ENCODE results near the gene CERS4.

The CERS4 gene

DNA sequence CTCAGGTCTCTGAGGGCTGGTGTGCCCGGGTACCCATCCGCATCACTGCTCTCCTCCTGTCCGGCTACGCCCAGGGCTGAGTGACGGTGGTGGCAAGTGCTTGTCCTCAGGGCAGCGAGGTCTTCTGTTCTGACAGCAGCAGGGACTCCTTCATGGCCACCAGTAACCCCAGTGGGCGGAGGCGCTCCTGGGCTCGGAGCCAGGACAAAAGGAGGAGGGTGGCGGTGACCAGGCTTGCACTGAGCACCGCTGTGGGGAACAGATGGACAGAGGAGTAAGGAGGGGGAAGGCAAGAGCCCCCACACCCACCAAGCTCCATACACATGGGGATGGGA, 93.2 kb downstream of the CERS4 start:
- H3K36me3 ChIP-seq, result no peaks in the 10 kb centered on the region
- H3K27me3 ChIP-seq, result peaks cover 4% of the 10 kb centered on the region
- H3K27ac ChIP-seq, result no peak overlapping the region
- TF ChIP-seq, protein P1, sequence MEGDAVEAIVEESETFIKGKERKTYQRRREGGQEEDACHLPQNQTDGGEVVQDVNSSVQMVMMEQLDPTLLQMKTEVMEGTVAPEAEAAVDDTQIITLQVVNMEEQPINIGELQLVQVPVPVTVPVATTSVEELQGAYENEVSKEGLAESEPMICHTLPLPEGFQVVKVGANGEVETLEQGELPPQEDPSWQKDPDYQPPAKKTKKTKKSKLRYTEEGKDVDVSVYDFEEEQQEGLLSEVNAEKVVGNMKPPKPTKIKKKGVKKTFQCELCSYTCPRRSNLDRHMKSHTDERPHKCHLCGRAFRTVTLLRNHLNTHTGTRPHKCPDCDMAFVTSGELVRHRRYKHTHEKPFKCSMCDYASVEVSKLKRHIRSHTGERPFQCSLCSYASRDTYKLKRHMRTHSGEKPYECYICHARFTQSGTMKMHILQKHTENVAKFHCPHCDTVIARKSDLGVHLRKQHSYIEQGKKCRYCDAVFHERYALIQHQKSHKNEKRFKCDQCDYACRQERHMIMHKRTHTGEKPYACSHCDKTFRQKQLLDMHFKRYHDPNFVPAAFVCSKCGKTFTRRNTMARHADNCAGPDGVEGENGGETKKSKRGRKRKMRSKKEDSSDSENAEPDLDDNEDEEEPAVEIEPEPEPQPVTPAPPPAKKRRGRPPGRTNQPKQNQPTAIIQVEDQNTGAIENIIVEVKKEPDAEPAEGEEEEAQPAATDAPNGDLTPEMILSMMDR (IDR thresholded peaks at IDR 0.05), result no peak
- H3K4me1 ChIP-seq (ENCODE audit: control insufficient read depth in 1 of 2, insufficient read depth in 1 of 2, low read depth in 1 of 2, low read length in 1 of 2), result no peaks in the 10 kb centered on the region
- no peaks in the 10 kb centered on the region for H3K9me3 ChIP-seq
- H3K4me3 ChIP-seq (ENCODE audit: low read depth in 1 of 2, low read length in 1 of 2), result no peak overlapping the region

DNA sequence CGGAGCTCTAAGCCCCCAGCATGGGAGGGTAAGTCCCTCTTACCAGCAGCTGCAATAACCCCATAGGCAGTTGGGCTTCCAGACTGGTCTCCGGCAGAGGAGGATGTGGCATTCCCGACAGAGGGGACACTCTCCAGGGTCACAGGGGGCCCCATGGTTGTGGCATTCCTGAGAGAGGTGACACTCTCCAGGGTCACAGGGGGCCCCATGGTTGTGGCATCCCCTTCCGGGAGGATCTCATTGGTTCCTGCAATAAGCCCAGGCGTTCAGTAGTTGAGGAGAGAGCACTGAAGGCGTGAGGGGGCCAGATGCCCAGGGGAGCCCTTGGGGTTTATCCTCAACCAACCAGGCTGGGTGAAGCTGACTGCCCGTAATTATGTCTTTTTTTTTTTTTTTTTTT, 93.6 kb downstream of the CERS4 start:
- TF ChIP-seq, protein P1 (IDR thresholded peaks at IDR 0.05), result no peak
- Histone ChIP-seq H3K27ac (no peak overlapping the region), H3K27me3 (peaks cover 8% of the 10 kb centered on the region), H3K4me1 (ENCODE audit: control insufficient read depth in 1 of 2, insufficient read depth in 1 of 2, low read depth in 1 of 2, low read length in 1 of 2) (peaks cover under 1 to 2% of the 10 kb centered on the region in 2 experiments), H3K4me3 (ENCODE audit: low read depth in 1 of 2, low read length in 1 of 2) (no peak overlapping the region), H3K9me3 (no peaks in the 10 kb centered on the region), H3K36me3 (no peaks in the 10 kb centered on the region)

DNA sequence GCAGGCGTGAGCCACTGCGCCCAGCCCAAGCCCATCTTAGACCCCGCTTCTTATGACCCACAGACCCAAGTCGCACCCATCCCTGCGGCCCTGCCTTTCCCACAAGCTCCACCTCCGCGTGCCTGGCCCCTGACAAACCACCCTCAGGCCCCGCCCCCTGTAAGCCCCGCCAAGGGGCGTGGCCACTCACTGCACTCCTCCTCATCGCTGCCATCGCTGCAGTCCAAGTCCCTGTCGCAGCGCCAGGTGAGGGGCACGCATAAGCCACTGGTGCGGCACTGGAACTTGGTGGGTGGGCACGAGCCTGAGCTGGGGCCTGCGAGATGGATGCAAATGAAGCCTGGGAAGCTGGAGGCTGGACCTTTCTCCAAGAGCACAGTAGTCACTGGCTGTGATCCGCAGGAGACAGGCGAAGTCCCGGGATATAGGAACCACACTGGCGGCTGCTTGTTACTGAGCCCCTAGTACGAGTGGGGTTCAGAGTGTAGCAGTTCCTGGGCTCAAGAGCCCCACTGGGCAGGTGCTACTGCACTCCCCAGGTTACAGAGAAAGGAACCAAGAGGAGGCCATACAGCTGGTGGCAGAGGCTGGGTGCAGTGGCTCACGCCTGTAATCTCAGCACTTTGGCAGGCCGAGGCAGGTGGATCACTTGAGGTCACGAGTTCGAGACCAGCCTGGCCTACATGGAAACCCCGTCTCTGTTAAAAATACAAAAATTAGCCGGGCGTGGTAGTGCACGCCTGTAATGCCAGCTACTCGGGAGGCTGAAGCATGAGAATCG, 95.9 kb downstream of the CERS4 start:
- TF ChIP-seq, protein P1 (IDR thresholded peaks at IDR 0.05), result no peak
- H3K4me1 ChIP-seq (ENCODE audit: control insufficient read depth in 1 of 2, insufficient read depth in 1 of 2, low read depth in 1 of 2, low read length in 1 of 2), result peaks cover 12 to 13% of the 10 kb centered on the region in 2 experiments
- H3K27ac ChIP-seq, result no peak overlapping the region
- peaks cover 15% of the 10 kb centered on the region for H3K36me3 ChIP-seq
- no peaks in the 10 kb centered on the region for H3K9me3 ChIP-seq
- H3K4me3 ChIP-seq (ENCODE audit: low read depth in 1 of 2, low read length in 1 of 2), result no peak overlapping the region
- peaks cover 16% of the 10 kb centered on the region for H3K27me3 ChIP-seq

DNA sequence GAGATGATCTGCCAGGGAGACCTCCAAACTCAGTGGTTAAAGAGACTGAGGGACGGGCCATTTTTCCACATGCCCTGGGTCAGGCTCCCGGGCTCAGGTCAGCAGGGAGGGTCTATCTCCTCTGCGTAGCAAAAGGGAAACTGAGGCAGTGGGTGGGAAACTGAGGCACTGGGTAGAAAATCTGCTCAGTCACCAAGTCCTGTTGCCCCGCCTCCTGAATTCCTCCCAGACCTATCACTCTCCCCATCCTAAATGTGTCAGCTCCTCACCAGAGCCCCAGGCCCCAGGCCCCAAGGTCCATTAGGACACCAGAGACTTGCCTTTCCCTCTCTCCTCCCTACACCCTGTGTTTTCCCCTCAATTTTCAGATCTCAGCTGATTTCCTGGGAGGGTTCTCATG, 96.6 kb downstream of the CERS4 start:
- peaks cover 16% of the 10 kb centered on the region for H3K27me3 ChIP-seq
- no peaks in the 10 kb centered on the region for H3K9me3 ChIP-seq
- no peak overlapping the region for H3K4me3 ChIP-seq (ENCODE audit: low read depth in 1 of 2, low read length in 1 of 2)
- H3K36me3 ChIP-seq, result peaks cover 22% of the 10 kb centered on the region
- TF ChIP-seq, protein P1 (IDR thresholded peaks at IDR 0.05), result no peak
- no peak overlapping the region for H3K27ac ChIP-seq
- H3K4me1 ChIP-seq (ENCODE audit: control insufficient read depth in 1 of 2, insufficient read depth in 1 of 2, low read depth in 1 of 2, low read length in 1 of 2), result peaks cover 12 to 13% of the 10 kb centered on the region in 2 experiments

DNA sequence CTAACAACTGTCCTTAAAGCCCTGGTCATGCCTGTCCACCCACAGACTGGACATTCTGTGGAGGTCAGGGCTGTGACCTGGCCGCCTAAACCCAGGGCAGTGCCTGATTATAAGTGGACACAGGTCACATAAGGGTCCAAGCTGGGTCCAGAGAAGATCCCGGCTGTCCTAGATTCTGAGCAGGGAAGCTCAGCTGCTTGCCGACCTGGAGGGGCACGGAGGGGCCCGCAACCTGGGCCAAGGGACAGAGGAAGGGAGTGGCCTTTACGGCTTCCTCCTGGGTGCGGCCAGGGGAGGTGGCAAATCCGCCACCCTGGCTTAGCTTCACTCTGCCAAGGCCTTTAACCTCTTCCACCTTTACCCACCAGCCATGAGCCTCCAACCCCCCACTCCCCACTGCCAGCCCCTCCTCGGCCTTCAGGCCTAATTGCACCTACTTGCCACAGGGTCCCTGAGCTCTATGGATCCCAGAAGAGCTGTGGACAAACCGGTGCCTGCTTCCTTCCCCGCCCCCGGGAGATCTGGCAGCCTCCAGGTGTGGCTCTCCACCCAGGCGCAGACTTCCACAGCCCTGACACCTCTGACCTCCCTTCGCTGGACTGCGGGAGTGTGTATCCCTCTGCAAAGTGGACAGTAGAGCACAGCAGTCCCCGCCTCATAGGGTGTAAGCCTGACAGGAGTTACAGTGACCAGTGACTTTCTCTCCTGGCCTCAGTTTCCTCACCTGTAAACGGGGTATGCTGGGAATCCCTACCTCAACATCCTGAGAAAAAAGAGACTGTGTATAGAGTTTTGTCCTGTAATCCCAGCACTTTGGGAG, 97.3 kb downstream of the CERS4 start:
- Histone ChIP-seq H3K27me3 (peaks cover 16% of the 10 kb centered on the region), H3K4me1 (ENCODE audit: control insufficient read depth in 1 of 2, insufficient read depth in 1 of 2, low read depth in 1 of 2, low read length in 1 of 2) (peaks cover 12 to 13% of the 10 kb centered on the region in 2 experiments), H3K4me3 (ENCODE audit: low read depth in 1 of 2, low read length in 1 of 2) (no peak overlapping the region), H3K9me3 (no peaks in the 10 kb centered on the region), H3K36me3 (peaks cover 29% of the 10 kb centered on the region), H3K27ac (no peak overlapping the region)
- TF ChIP-seq, protein P1 (IDR thresholded peaks at IDR 0.05), result no peak

Measured in neutrophil (primary cell).